Measurements from ENCODE around the gene MTRR. TPM values are rescaled to one million over a fixed set of nuclear protein-coding genes. Genes with fewer than 3 reads are reported as not detected.

Gene MTRR
- total RNA-seq, 1 donor from 2014 or later: 32.4 TPM

DNA sequence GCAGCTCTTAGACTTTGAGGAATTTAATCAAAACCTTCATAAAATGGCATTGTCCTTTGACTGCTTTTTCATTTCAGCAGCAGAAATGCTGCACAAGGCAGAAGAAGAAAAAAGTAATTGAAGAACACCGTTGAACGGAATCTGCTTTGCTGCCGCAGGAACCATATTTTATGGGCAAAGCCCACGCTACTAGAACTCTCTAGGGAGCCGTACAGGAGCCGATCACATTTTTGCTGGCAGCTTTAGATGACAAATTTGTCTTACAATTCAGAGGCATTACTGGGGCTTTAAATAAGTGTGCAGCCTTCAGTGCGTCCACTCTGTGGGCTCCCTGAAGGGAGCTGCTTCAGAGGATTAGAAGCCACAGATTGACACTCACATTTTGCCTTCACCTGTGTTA lies 23.4 kb upstream of the MTRR start:
- no peak overlapping the region for H3K27ac ChIP-seq (replicated peaks)
- peaks cover 98% of the 10 kb centered on the region for H3K27me3 ChIP-seq (ENCODE audit: low read depth)
- no peaks in the 10 kb centered on the region for H3K9me3 ChIP-seq (replicated peaks)
- H3K36me3 ChIP-seq: no peaks in the 10 kb centered on the region
- TF ChIP-seq, protein P1, sequence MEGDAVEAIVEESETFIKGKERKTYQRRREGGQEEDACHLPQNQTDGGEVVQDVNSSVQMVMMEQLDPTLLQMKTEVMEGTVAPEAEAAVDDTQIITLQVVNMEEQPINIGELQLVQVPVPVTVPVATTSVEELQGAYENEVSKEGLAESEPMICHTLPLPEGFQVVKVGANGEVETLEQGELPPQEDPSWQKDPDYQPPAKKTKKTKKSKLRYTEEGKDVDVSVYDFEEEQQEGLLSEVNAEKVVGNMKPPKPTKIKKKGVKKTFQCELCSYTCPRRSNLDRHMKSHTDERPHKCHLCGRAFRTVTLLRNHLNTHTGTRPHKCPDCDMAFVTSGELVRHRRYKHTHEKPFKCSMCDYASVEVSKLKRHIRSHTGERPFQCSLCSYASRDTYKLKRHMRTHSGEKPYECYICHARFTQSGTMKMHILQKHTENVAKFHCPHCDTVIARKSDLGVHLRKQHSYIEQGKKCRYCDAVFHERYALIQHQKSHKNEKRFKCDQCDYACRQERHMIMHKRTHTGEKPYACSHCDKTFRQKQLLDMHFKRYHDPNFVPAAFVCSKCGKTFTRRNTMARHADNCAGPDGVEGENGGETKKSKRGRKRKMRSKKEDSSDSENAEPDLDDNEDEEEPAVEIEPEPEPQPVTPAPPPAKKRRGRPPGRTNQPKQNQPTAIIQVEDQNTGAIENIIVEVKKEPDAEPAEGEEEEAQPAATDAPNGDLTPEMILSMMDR (IDR thresholded peaks at IDR 0.05; ENCODE audit: borderline replicate concordance): no peak
- no peak overlapping the region for H3K4me3 ChIP-seq
- DNase-seq: no peak
- intact Hi-C loops (cut with micrococcal nuclease): no loop called here
- peaks cover 11% of the 10 kb centered on the region for H3K4me1 ChIP-seq

- H3K9me3 ChIP-seq (replicated peaks): no peaks in the 10 kb centered on the region
- H3K36me3 ChIP-seq: no peaks in the 10 kb centered on the region
- TF ChIP-seq, protein P1 (IDR thresholded peaks at IDR 0.05; ENCODE audit: borderline replicate concordance): no peak
- DNase-seq: no peak
- peaks cover 16% of the 10 kb centered on the region for H3K4me1 ChIP-seq
- no peak overlapping the region for H3K27ac ChIP-seq (replicated peaks)
- H3K4me3 ChIP-seq: no peak overlapping the region
- intact Hi-C loops (cut with micrococcal nuclease): no loop called here
- peaks cover 98% of the 10 kb centered on the region for H3K27me3 ChIP-seq (ENCODE audit: low read depth)
Measured at GRCh38 chr5:7846327-7846726, 22.6 kb upstream of the MTRR start.

- TF ChIP-seq, protein P1 (IDR thresholded peaks at IDR 0.05; ENCODE audit: borderline replicate concordance): no peak
- Histone ChIP-seq H3K4me3 (no peak overlapping the region), H3K27ac (replicated peaks) (no peak overlapping the region), H3K27me3 (ENCODE audit: low read depth) (peaks cover 83% of the 10 kb centered on the region), H3K4me1 (peaks cover 16% of the 10 kb centered on the region), H3K36me3 (no peaks in the 10 kb centered on the region), H3K9me3 (replicated peaks) (no peaks in the 10 kb centered on the region)
- intact Hi-C loops (cut with micrococcal nuclease): no loop called here
- DNase-seq: no peak
Measured at GRCh38 chr5:7848296-7848695, 20.7 kb upstream of the MTRR start.

GRCh38 chr5:7849681-7850394 lies 19.1 kb upstream of the MTRR start:
- no peak for DNase-seq
- intact Hi-C loops (cut with micrococcal nuclease): no loop called here
- Histone ChIP-seq H3K4me1 (peaks cover 16% of the 10 kb centered on the region), H3K9me3 (replicated peaks) (no peaks in the 10 kb centered on the region), H3K27me3 (ENCODE audit: low read depth) (peaks cover 68% of the 10 kb centered on the region), H3K27ac (replicated peaks) (no peak overlapping the region), H3K4me3 (peak overlapping the region; percentile 67), H3K36me3 (no peaks in the 10 kb centered on the region)
- TF ChIP-seq, protein P1 (IDR thresholded peaks at IDR 0.05; ENCODE audit: borderline replicate concordance): peak; percentile 26

- DNase-seq: peak; percentile 33
- intact Hi-C loops (cut with micrococcal nuclease): no loop called here
- H3K36me3 ChIP-seq: no peaks in the 10 kb centered on the region
- H3K9me3 ChIP-seq (replicated peaks): no peaks in the 10 kb centered on the region
- peak within 1 kb of the TSS; percentile 67 for H3K4me3 ChIP-seq
- TF ChIP-seq, protein P1 (IDR thresholded peaks at IDR 0.05; ENCODE audit: borderline replicate concordance): peak; percentile 40
- H3K27me3 ChIP-seq (ENCODE audit: low read depth): peaks cover 60% of the 10 kb centered on the region
- peaks cover 16% of the 10 kb centered on the region for H3K4me1 ChIP-seq
- H3K27ac ChIP-seq (replicated peaks): no peak within 1 kb of the TSS
Measured at GRCh38 chr5:7850395-7851239, 18.3 kb upstream of the MTRR start, which contains the start of gene CFAP90. Gene CFAP90, minus strand, starts transcription at chr5:7851133. Its CDS starts 112 bp downstream, at chr5:7851021.
